OCI-LY3 (cell line): ENCODE data around the gene GMPR.

Experiments used
- H2AFZ ChIP-seq: fragments of 200-600, 300-600 bp; shearing (Covaris generic); 2 replicates; pipeline ENCODE4 v1.6.0; 2014; ENCODE audit warnings: antibody characterized with exemption, low read depth, low read length
- H3K27ac ChIP-seq: fragments of 200-600, 300-600 bp; sonication (generic); 2 replicates; pipeline ENCODE4 v1.5.1; 2014; ENCODE audit warnings: mild to moderate bottlenecking, low read length, moderate library complexity, mixed read lengths
- H3K27me3 ChIP-seq: fragments of 200-600, 300-600 bp; sonication (generic); 2 replicates; pipeline ENCODE4 v1.6.1; 2014; ENCODE audit warnings: low read depth, low read length, mixed read lengths
- H3K36me3 ChIP-seq: fragments of 200-600, 300-600 bp; sonication (generic); replicated peaks from 2 replicates; pipeline ENCODE3; 2014; ENCODE audit warnings: low read depth, low read length, mixed read lengths
- H3K4me1 ChIP-seq: fragments of 300-600, 200-600 bp; sonication (generic); 2 replicates; pipeline ENCODE4 v1.6.1; 2014; ENCODE audit warnings: low read length, mixed read lengths
- H3K4me2 ChIP-seq: fragments of 200-600, 300-600 bp; sonication (generic); 2 replicates; pipeline ENCODE4 v1.6.1; 2014; ENCODE audit warnings: low read length, mixed read lengths
- H3K4me3 ChIP-seq: fragments of 300-600, 200-600 bp; sonication (generic); 2 replicates; pipeline ENCODE4 v1.5.1; 2014; ENCODE audit warnings: antibody characterized with exemption, mild to moderate bottlenecking, low read length, moderate library complexity
- H3K79me2 ChIP-seq: fragments of 300-600, 200-600 bp; shearing (Covaris generic); 2 replicates; pipeline ENCODE4 v1.6.1; 2014; ENCODE audit warnings: mild to moderate bottlenecking, low read length, mixed read lengths
- H3K9ac ChIP-seq: fragments of 300-600, 200-600 bp; shearing (Covaris generic); 2 replicates; pipeline ENCODE4 v1.6.0; 2014; ENCODE audit warnings: mild to moderate bottlenecking, low read length, moderate library complexity
- H3K9me3 ChIP-seq: fragments of 200-600, 300-600 bp; shearing (Covaris generic); 2 replicates; pipeline ENCODE4 v1.6.1; 2014; ENCODE audit warnings: low read length, mixed read lengths; ENCODE audit not compliant: insufficient read depth
- H4K20me1 ChIP-seq: fragments of 200-600, 300-600 bp; sonication (generic); 2 replicates; pipeline ENCODE4 v1.6.1; 2016; ENCODE audit warnings: low read length, mixed read lengths; ENCODE audit not compliant: insufficient read depth
- EZH2phosphoT487 ChIP-seq: fragments of 200-600 bp; shearing (Covaris generic); IDR thresholded peaks from 2 replicates; pipeline ENCODE4 v1.6.1; 2018; ENCODE audit warnings: antibody characterized with exemption, mixed run types, low read depth
- TF ChIP-seq, protein P1 (sequence below): fragments of 200-600, 300-600 bp; sonication (generic); IDR thresholded peaks from 2 replicates; pipeline ENCODE4 v1.5.1; 2014; ENCODE audit warnings: antibody characterized with exemption, low read length, low read depth

The GMPR gene

DNA sequence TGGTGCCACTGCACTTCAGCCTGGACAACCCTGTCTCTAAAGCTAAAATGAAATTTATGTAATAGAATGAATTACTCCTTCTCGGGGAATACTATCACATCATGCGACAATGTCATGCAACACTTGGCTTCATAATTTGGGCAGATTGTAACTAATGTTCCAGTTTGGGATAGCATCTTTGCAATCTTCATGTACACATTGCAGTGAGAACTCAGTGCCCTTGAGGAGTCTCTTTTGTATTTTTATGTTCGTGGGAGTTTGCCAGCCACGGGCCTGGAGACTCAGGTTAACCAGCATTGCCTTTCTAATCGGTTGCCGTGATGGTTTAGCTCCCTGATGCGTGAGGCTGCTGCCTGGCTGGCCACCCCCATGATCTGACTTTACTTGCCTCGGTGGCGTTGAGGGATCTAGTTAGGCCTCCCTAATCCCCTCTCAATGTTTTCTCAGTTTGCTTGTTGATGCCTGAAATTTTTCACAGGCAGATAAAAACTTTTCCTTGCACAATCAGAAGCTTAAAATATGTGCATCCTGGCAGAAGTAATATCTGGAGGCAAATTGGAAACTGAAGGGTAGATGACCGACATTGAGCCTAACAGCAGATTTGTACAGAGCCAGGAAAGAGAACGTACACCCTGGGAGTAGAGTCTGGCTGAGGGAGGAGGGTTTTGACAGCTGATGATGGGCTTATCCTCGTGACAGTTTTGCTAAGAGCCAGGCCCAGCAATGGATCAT is 2.4 kb downstream of the GMPR start:
- TF ChIP-seq, protein P1, sequence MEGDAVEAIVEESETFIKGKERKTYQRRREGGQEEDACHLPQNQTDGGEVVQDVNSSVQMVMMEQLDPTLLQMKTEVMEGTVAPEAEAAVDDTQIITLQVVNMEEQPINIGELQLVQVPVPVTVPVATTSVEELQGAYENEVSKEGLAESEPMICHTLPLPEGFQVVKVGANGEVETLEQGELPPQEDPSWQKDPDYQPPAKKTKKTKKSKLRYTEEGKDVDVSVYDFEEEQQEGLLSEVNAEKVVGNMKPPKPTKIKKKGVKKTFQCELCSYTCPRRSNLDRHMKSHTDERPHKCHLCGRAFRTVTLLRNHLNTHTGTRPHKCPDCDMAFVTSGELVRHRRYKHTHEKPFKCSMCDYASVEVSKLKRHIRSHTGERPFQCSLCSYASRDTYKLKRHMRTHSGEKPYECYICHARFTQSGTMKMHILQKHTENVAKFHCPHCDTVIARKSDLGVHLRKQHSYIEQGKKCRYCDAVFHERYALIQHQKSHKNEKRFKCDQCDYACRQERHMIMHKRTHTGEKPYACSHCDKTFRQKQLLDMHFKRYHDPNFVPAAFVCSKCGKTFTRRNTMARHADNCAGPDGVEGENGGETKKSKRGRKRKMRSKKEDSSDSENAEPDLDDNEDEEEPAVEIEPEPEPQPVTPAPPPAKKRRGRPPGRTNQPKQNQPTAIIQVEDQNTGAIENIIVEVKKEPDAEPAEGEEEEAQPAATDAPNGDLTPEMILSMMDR: no peak
- no peak for TF ChIP-seq EZH2phosphoT487
- peaks cover 22% of the 10 kb centered on the region for H3K27me3 ChIP-seq

DNA sequence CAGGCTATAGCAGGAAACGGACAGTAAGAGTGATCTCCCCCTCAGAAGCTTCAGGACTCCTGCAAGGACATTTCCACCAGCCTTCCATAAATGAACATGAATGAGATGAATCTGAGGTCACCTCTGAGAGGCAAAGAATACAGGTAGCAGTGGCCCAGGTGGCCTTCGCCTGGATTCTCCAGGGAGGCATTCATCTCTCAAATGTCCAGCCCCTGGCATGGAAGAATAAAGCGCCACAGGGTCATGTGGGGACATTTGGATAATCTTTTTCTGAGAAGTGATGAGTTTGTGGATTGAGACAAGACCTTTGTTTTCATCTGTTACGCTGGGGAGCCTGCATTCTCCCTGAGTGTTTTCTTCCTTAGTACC is 2.9 kb downstream of the GMPR start:
- H3K9me3 ChIP-seq: no peaks in the 10 kb centered on the region
- H3K4me2 ChIP-seq: no peak overlapping the region

More for the DNA sequence above, 2.4 kb downstream of the GMPR start:
- Histone ChIP-seq H4K20me1 (no peaks in the 10 kb centered on the region), H3K4me2 (no peak overlapping the region), H3K27ac (no peak overlapping the region), H3K4me1 (peaks cover 13% of the 10 kb centered on the region), H3K4me3 (no peak overlapping the region), H3K79me2 (no peaks in the 10 kb centered on the region), H2AFZ (no peak overlapping the region), H3K9me3 (no peaks in the 10 kb centered on the region), H3K36me3 (no peaks in the 10 kb centered on the region), H3K9ac (no peak overlapping the region)

DNA sequence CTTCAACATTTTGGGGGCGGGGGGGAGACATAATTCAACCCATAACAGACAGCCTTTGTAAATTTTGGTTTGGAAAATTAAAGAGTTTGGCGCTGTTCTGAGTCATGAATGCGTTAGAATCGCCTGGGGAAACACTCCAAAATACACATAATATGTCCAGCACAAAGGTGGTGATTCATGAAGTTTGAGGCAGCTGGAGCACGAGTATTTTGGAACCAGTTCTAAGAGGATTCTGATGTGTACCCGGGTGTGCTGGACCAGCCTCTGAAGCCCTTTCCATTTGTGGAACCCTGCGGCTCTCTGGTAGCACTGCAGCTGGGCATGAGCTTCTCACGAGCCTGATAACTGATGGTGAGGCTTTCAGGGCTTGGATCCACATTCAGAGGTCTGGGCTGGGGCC is 4.7 kb downstream of the GMPR start:
- no peak overlapping the region for H3K4me3 ChIP-seq
- H3K36me3 ChIP-seq: no peaks in the 10 kb centered on the region
- no peaks in the 10 kb centered on the region for H3K4me1 ChIP-seq
- no peak overlapping the region for H3K4me2 ChIP-seq
- no peaks in the 10 kb centered on the region for H4K20me1 ChIP-seq
- no peak overlapping the region for H3K27ac ChIP-seq
- H3K9me3 ChIP-seq: no peaks in the 10 kb centered on the region
- TF ChIP-seq, protein P1: no peak
- TF ChIP-seq EZH2phosphoT487: no peak
- H2AFZ ChIP-seq: no peak overlapping the region
- H3K9ac ChIP-seq: no peak overlapping the region
- H3K27me3 ChIP-seq: peaks cover 8% of the 10 kb centered on the region
- H3K79me2 ChIP-seq: no peaks in the 10 kb centered on the region

More for the DNA sequence above, 2.9 kb downstream of the GMPR start:
- no peaks in the 10 kb centered on the region for H3K79me2 ChIP-seq
- H4K20me1 ChIP-seq: no peaks in the 10 kb centered on the region
- no peak overlapping the region for H2AFZ ChIP-seq
- no peaks in the 10 kb centered on the region for H3K36me3 ChIP-seq
- H3K4me1 ChIP-seq: peaks cover 9% of the 10 kb centered on the region
- peaks cover 16% of the 10 kb centered on the region for H3K27me3 ChIP-seq
- H3K9ac ChIP-seq: no peak overlapping the region
- no peak for TF ChIP-seq EZH2phosphoT487
- TF ChIP-seq, protein P1: no peak
- no peak overlapping the region for H3K27ac ChIP-seq
- H3K4me3 ChIP-seq: no peak overlapping the region

DNA sequence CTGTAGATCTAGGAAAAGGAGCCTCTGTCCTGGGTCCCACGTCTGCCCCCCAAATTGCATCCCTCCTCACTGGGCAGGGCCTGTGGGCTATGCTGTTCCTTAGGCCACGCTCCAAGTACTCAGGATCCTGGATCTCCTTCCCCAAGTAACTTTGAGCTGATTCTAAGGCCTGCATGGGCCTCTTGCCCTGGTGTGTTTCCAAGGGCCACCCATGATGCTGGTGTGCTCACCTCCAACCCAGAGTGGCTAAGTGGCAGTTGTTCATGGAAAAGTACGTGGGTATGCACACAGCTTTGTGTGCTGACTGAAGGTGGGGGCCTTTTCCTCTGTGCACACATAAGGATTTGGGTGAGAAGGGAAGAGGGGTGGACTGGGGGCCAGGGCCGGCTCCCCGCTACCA is 5.3 kb downstream of the GMPR start:
- no peaks in the 10 kb centered on the region for H3K36me3 ChIP-seq
- no peak overlapping the region for H3K27ac ChIP-seq
- H3K4me3 ChIP-seq: no peak overlapping the region
- no peaks in the 10 kb centered on the region for H4K20me1 ChIP-seq
- no peaks in the 10 kb centered on the region for H3K4me1 ChIP-seq
- no peak overlapping the region for H3K9ac ChIP-seq
- no peaks in the 10 kb centered on the region for H3K9me3 ChIP-seq
- TF ChIP-seq, protein P1: no peak
- peaks cover 7% of the 10 kb centered on the region for H3K27me3 ChIP-seq
- H3K79me2 ChIP-seq: no peaks in the 10 kb centered on the region
- no peak overlapping the region for H3K4me2 ChIP-seq
- no peak overlapping the region for H2AFZ ChIP-seq
